Stimulated activated CD4-positive, alpha-beta T cell treated with anti-CD3 and anti-CD28 coated beads, Interleukin-2, amount 100 ng/mL, for 4 hours (primary cell): ENCODE results near the gene ERFE.

Experiments used
- DNase-seq: peaks from one replicate; pipeline ENCODE4 v3.0.0-alpha.2; 2020; ENCODE audit warnings: low read depth

Gene ERFE

GRCh38 chr2:238216651-238217184 lies 57.9 kb downstream of the ERFE start:
- DNase-seq: no peak
